RWPE1 (cell line): ENCODE results near the gene C10orf88.

Experiments
- CTCF ChIA-PET: fragments of 350-600 bp; sonication (Branson Sonifier 250); formaldehyde crosslinking; extraction: SDS; loops from one replicate; lab custom pipeline; 2021; lab: Yijun Ruan, JAX
- POLR2A ChIA-PET: fragments of 400-600 bp; formaldehyde crosslinking; extraction: SDS; loops from one replicate; lab custom pipeline; 2020; ENCODE audit warnings: antibody characterized with exemption; ENCODE audit not compliant: low non-redundant PET; lab: Yijun Ruan, JAX
- DNase-seq: peaks from one replicate; pipeline ENCODE4 v3.0.0; 2012; ENCODE audit warnings: low spot score
- H3K27ac ChIP-seq: fragments of 450-650 bp; 2 replicates; pipeline ENCODE4 v1.5.1; 2017
- TF ChIP-seq, protein P1 (sequence below): fragments of 450-650 bp; conservative IDR thresholded peaks from 2 replicates; pipeline ENCODE4 v1.5.1; 2017; ENCODE audit warnings: low read depth, mild to moderate bottlenecking

The C10orf88 gene, protein sequence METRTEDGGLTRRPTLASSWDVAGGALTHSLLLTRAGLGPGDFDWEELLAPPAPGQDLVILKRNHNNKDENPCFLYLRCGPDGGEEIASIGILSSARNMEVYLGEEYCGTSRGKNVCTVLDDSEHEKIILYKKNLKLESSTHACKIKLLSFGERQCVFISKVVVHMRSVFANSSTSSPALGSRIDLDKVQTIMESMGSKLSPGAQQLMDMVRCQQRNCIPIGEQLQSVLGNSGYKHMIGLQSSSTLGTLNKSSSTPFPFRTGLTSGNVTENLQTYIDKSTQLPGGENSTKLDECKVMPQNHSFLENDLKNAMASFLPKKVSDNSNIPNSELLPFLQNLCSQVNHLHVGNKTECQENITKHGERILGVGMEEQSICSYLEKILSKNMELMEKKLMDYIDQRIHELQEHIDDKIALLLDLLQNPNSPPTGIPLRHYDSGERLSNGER

DNA sequence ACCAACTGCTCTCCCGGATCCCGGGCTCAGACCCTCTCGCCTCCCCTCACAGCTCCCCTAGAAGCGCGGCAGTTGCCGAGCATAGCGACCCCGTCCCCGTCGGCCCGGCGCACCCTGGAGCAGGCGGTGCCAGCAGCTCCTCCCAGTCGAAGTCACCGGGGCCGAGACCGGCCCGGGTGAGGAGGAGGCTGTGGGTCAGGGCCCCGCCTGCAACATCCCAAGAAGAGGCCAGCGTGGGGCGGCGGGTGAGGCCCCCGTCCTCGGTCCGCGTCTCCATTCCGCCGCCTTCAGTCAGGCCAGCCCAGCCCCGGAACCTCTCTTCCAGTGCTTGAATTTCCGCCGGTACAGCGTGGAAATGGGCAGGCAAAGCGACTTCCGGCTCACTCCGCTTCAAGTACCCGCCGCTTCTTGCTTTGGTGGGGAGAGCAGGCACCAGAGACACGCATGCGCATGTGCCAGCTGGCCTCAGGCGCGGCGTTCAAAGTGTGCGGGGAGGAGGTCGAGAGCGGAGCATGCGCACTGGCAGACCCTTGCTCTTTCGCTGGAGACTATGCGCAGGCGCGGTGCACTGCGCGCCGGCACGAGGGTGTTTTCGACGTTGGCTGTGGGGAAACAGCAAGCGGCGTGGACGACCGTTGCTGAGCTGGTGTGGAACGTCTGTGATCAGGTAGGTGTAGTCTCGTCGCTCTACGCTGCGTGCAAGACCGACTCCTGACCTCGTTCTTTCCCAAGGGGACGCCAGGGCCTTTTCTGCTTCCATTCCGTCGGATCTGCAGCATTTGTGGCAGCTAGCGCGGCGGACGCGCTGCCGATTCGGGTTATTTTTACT lies at the start of gene C10orf88:
Gene C10orf88 (minus strand): TSS at position 326 of the 829 bp plus-strand sequence. CDS start 49 bp downstream, at position 277.
- peak; percentile 99 for DNase-seq
- ChIA-PET CTCF (interaction anchor here (0.6 kb wide), 2 partner anchors 36 to 190 kb away, joined by 4 read pairs; no protein-coding TSS in a partner anchor), POLR2A (interaction anchor here (0.5 to 0.8 kb wide), 4 partner anchors 26 to 1135 kb away, joined by 3 to 4 read pairs (median 3); partner anchors contain the start of gene PSTK)
- TF ChIP-seq, protein P1, sequence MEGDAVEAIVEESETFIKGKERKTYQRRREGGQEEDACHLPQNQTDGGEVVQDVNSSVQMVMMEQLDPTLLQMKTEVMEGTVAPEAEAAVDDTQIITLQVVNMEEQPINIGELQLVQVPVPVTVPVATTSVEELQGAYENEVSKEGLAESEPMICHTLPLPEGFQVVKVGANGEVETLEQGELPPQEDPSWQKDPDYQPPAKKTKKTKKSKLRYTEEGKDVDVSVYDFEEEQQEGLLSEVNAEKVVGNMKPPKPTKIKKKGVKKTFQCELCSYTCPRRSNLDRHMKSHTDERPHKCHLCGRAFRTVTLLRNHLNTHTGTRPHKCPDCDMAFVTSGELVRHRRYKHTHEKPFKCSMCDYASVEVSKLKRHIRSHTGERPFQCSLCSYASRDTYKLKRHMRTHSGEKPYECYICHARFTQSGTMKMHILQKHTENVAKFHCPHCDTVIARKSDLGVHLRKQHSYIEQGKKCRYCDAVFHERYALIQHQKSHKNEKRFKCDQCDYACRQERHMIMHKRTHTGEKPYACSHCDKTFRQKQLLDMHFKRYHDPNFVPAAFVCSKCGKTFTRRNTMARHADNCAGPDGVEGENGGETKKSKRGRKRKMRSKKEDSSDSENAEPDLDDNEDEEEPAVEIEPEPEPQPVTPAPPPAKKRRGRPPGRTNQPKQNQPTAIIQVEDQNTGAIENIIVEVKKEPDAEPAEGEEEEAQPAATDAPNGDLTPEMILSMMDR: no peak
- peak within 1 kb of the TSS; percentile 80 for H3K27ac ChIP-seq

DNA sequence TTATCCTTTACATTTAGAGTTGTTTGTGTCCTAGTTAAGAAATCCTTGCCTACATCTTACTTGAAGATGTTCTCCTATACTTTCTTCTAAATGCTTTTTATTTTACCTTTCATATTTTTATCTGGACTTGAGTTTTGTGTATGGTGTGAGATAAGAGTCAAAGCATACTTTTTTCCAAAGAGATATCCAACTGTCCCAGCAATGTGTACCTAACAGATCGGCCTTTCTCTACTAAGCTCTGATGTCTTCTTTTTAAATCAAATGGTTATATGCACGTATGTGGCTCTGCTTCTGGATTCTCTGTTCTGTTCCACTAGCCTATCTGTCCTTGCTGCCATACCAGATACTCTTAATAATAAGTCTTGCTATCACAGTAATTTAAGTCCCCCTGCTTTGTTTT lies 47.3 kb upstream of the C10orf88 start:
- CTCF ChIA-PET: no interaction called here
- POLR2A ChIA-PET: no interaction called here
- no peak overlapping the region for H3K27ac ChIP-seq
- DNase-seq: no peak
- TF ChIP-seq, protein P1: no peak

DNA sequence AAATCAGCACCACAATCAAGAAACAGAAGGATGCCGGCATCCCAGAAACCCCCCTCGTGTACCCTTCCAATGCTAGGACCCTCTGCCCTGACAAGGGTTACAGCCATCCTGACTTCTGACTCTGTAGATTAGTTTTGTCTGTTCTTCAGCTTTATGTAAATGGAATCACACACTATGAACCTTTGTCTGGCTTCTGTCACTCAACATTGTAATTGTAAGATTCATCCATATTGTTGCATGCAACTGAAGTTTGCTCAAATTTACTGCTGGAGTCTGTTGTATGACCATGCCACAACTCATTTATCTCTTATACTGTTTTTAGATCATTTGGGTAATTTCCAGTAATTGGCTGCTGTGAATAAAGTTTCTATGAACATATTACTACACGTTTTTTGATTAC lies 46.1 kb upstream of the C10orf88 start:
- TF ChIP-seq, protein P1: no peak
- ChIA-PET CTCF (interaction anchor here (0.6 kb wide), 1 partner anchor 1208 kb away, joined by 3 read pairs; no protein-coding TSS in a partner anchor), POLR2A (interaction anchor here (0.7 kb wide), 1 partner anchor 8 kb away, joined by 5 read pairs; the partner anchor contains the start of gene IKZF5)
- no peak for DNase-seq
- H3K27ac ChIP-seq: no peak overlapping the region

DNA sequence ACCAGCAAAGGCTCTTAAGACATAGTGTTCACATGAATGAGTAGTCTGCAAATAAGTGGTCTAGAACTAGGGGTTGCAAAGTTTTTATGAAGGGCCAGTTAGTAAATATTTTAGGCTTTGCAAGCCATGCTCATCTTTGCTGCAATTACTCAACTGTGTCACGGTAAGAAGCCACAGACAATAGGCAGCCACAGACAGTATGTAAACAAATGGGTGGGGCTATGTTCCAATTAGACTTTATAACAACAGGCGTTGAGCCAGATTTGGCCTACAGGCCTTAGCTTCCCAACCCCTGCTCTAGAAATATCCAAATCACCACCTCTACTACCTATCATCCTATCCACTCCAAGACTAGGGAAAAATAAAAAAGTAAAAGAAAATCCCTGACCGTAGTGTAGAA lies 45.3 kb upstream of the C10orf88 start:
- CTCF ChIA-PET: interaction anchor here (0.7 kb wide), 1 partner anchor 579 kb away, joined by 3 read pairs; no protein-coding TSS in a partner anchor
- DNase-seq: no peak
- TF ChIP-seq, protein P1: no peak
- H3K27ac ChIP-seq: no peak overlapping the region
- POLR2A ChIA-PET: interaction anchor here (0.7 kb wide), 1 partner anchor 9 kb away, joined by 5 read pairs; the partner anchor contains the start of gene IKZF5

DNA sequence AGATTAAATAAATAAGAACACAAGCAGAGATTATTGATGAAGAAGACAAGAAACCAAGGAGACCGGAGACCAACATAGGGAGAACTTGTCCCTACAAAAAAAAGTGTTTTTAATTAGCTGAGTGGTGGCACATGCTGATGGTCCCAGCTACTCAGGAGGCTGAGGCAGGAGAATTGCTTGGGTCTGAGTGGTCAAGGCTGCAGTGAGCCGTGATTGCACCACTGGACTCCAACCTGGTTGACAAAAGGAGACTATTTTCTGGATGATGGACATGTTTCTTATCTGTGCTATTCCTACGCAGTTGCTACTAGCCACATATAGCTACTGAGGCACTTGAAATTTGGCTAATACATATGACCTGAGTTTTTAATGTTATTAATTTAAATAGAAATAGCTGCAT lies 44.9 kb upstream of the C10orf88 start:
- CTCF ChIA-PET: interaction anchor here (0.7 kb wide), 1 partner anchor 580 kb away, joined by 3 read pairs; no protein-coding TSS in a partner anchor
- no peak for DNase-seq
- no peak overlapping the region for H3K27ac ChIP-seq
- TF ChIP-seq, protein P1: no peak
- POLR2A ChIA-PET: no interaction called here
